ENCODE results near the gene CFAP43.

Gene CFAP43

GRCh38 chr10:104274762-104275721 is 42.9 kb upstream of the CFAP43 start:
- peak; percentile 94 for TF ChIP-seq CTCF (IDR thresholded peaks at IDR 0.05; ENCODE audit: low read depth, low read length)
- in situ Hi-C loops (cut with HindIII; ENCODE audit: low sequenced_read_pairs), result no loop called here
- DNase-seq (ENCODE audit: low read depth, low spot score), result peak; percentile 29
- peak overlapping the region; percentile 23 for H3K4me3 ChIP-seq (ENCODE audit: low read depth, low read length)

GRCh38 chr10:104273899-104274575 is 41.9 kb upstream of the CFAP43 start:
- in situ Hi-C loops (cut with HindIII; ENCODE audit: low sequenced_read_pairs), result no loop called here

GRCh38 chr10:104273286-104273685 is 41.1 kb upstream of the CFAP43 start:
- H3K4me3 ChIP-seq (ENCODE audit: low read depth, low read length), result no peak overlapping the region
- no peak for DNase-seq (ENCODE audit: low read depth, low spot score)
- no peak for TF ChIP-seq CTCF (IDR thresholded peaks at IDR 0.05; ENCODE audit: low read depth, low read length)
- in situ Hi-C loops (cut with HindIII; ENCODE audit: low sequenced_read_pairs), result no loop called here

More at GRCh38 chr10:104273899-104274575, 41.9 kb upstream of the CFAP43 start:
- TF ChIP-seq CTCF (IDR thresholded peaks at IDR 0.05; ENCODE audit: low read depth, low read length), result no peak
- no peak overlapping the region for H3K4me3 ChIP-seq (ENCODE audit: low read depth, low read length)
- DNase-seq (ENCODE audit: low read depth, low spot score), result no peak

- H3K4me3 ChIP-seq (ENCODE audit: low read depth, low read length), result peak within 1 kb of the TSS; percentile 84
- in situ Hi-C loops (cut with HindIII; ENCODE audit: low sequenced_read_pairs), result no loop called here
- peak; percentile 100 for DNase-seq (ENCODE audit: low read depth, low spot score)
- TF ChIP-seq CTCF (IDR thresholded peaks at IDR 0.05; ENCODE audit: low read depth, low read length), result no peak
These were observed 36.8 kb upstream of the CFAP43 start, which contains the start of gene GSTO2 for GRCh38 chr10:104268713-104269645. Gene GSTO2, plus strand, starts transcription at chr10:104269184. Its CDS starts 5,732 bp downstream, at chr10:104274916.

GRCh38 chr10:104268405-104268712 is 36.2 kb upstream of the CFAP43 start:
- in situ Hi-C loops (cut with HindIII; ENCODE audit: low sequenced_read_pairs), result no loop called here
- H3K4me3 ChIP-seq (ENCODE audit: low read depth, low read length), result peak overlapping the region; percentile 84
- no peak for TF ChIP-seq CTCF (IDR thresholded peaks at IDR 0.05; ENCODE audit: low read depth, low read length)
- DNase-seq (ENCODE audit: low read depth, low spot score), result no peak

Data from astrocyte of the spinal cord (primary cell).